Mucosa of descending colon (tissue), 3 donors: ENCODE results near the gene ERBB3. TPM values are rescaled to one million over a fixed set of nuclear protein-coding genes. Genes with fewer than 3 reads are reported as not detected.
"Not testable (repeated sequence)": the region's sequence is repeated elsewhere in the genome, so short reads cannot be mapped to it uniquely, and the experiment has no call there.

Experiments
- ATAC-seq: fragments of 200-7000 bp; cut with Tn5 transposase; one replicate; pipeline ENCODE4 v1.9.1; 2020; ENCODE audit warnings: mild to moderate bottlenecking, moderate library complexity
- DNase-seq, 3 donors: peaks; one replicate each; pipeline ENCODE4 v3.0.0-alpha.2; 2020
- H3K36me3 ChIP-seq: fragments of 200-600 bp; one replicate; pipeline ENCODE4 v1.8.0; 2021; ENCODE audit warnings: low read depth, mild to moderate bottlenecking
- H3K4me1 ChIP-seq: fragments of 200-600 bp; one replicate; pipeline ENCODE4 v1.8.0; 2021; ENCODE audit warnings: low read depth, mild to moderate bottlenecking
- H3K4me3 ChIP-seq: fragments of 200-600 bp; one replicate; pipeline ENCODE4 v1.8.0; 2021; ENCODE audit warnings: mild to moderate bottlenecking
- H3K9me3 ChIP-seq: fragments of 200-600 bp; one replicate; pipeline ENCODE4 v1.8.0; 2021; ENCODE audit warnings: mild to moderate bottlenecking
- intact Hi-C, 2 donors: fragments of 100-400 bp; cut with DNase I in 1 of 2; cut with micrococcal nuclease in 1 of 2; formaldehyde crosslinking; loops; one replicate each; pipeline versions ENCODE4 v1.11.0 to v1.11.1; 2022; cut with DNase I, micrococcal nuclease
- total RNA-seq, 3 donors: library from RNA; stranded (reverse); fragmentation: NEBNext Ultra II Directional in 2 of 3; extraction: Animal tissue kit (Norgen Biotek cat#: 25700) in 2 of 3; gene quantifications; one replicate each; pipeline versions ENCODE4 v1.2.1 to v1.2.4, GENCODE V29; 2021 to 2023
- TF ChIP-seq, protein P1 (sequence below): fragments of 200-600 bp; IDR thresholded peaks from one replicate; pipeline ENCODE4 v1.8.0; 2022; ENCODE audit warnings: antibody characterized with exemption, mild to moderate bottlenecking
- donor health status: DM: no; HTN: no; CAD: no; lungs with moderate emphysema.
- donor health status: DM: no; HTN: no; CAD: no.
- donor health status: DM: no; HTN: yes; CAD: no.

ERBB3 gene
- total RNA-seq, 3 donors from 2014 or later = 136 to 423 (median 212) TPM

DNA sequence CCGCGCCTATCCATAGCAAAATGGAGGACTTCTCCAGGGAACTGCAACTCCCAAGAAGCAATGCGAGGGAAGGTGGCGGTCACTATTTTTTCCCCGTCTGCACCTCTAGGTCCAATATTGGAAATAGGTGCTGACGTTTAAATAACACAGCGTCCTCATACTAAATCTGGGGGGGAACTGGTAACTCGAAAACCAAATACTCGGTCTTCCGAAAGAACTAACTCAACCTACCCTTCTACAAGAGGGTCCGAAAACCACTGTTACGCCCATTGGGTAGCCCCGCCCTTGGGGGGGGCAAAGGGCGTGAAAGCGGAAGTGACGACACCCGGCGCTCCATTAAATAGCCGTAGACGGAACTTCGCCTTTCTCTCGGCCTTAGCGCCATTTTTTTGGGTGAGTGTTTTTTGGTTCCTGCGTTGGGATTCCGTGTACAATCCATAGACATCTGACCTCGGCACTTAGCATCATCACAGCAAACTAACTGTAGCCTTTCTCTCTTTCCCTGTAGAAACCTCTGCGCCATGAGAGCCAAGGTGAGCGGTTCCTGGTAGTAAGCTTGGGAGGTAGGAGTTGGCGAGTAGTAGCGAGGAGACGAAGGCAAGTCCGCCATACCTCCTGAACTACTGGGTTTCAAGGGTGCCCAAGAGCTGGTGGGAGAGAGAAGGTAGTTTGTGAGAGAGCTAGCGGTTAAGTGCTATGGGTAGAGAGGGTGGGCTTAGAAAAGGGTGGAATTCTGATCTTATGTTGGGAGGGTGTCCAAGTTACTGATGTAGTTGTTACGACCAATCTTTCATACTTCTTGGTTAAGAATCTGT is 36.5 kb downstream of the ERBB3 start, which contains the start of gene RPL41:
TSS of gene RPL41 (plus strand) at position 367 of the 815 bp plus-strand sequence.
- peak; percentile 74 for ATAC-seq
- Histone ChIP-seq H3K4me1 (peaks cover 16% of the 10 kb centered on the region), H3K36me3 (peaks cover 4% of the 10 kb centered on the region), H3K4me3 (peak within 1 kb of the TSS; percentile 35), H3K9me3 (no peaks in the 10 kb centered on the region)
- TF ChIP-seq, protein P1, sequence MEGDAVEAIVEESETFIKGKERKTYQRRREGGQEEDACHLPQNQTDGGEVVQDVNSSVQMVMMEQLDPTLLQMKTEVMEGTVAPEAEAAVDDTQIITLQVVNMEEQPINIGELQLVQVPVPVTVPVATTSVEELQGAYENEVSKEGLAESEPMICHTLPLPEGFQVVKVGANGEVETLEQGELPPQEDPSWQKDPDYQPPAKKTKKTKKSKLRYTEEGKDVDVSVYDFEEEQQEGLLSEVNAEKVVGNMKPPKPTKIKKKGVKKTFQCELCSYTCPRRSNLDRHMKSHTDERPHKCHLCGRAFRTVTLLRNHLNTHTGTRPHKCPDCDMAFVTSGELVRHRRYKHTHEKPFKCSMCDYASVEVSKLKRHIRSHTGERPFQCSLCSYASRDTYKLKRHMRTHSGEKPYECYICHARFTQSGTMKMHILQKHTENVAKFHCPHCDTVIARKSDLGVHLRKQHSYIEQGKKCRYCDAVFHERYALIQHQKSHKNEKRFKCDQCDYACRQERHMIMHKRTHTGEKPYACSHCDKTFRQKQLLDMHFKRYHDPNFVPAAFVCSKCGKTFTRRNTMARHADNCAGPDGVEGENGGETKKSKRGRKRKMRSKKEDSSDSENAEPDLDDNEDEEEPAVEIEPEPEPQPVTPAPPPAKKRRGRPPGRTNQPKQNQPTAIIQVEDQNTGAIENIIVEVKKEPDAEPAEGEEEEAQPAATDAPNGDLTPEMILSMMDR = no peak
- DNase-seq = peak; percentile 96 to 99 (median 96)
- intact Hi-C loops = no loop called here

DNA sequence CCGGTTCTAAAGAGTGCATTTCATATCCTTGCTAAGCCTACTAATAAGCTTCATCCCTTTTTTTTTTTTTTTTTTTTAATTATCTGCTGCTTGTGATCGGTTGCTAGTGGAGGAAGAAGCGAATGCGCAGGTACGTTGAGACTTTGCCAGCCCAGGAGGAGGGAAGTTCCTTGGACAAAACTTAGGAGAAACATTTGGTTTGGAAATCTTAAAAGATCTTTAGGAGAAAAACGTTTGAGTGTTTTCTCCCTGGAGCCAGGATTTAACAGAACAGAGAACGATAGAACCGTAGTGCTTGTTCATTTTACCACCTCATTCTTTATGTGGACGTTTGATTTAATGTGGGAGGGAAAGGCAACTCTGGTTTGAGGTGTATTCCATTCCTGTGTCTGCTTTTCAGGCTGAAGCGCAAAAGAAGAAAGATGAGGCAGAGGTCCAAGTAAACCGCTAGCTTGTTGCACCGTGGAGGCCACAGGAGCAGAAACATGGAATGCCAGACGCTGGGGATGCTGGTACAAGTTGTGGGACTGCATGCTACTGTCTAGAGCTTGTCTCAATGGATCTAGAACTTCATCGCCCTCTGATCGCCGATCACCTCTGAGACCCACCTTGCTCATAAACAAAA is 37.2 kb downstream of the ERBB3 start:
- peak overlapping the region; percentile 35 for H3K4me3 ChIP-seq
- H3K9me3 ChIP-seq, H3K36me3 ChIP-seq, DNase-seq, ATAC-seq, intact Hi-C loops: not testable (repeated sequence)
- H3K4me1 ChIP-seq = peaks cover 16% of the 10 kb centered on the region

DNA sequence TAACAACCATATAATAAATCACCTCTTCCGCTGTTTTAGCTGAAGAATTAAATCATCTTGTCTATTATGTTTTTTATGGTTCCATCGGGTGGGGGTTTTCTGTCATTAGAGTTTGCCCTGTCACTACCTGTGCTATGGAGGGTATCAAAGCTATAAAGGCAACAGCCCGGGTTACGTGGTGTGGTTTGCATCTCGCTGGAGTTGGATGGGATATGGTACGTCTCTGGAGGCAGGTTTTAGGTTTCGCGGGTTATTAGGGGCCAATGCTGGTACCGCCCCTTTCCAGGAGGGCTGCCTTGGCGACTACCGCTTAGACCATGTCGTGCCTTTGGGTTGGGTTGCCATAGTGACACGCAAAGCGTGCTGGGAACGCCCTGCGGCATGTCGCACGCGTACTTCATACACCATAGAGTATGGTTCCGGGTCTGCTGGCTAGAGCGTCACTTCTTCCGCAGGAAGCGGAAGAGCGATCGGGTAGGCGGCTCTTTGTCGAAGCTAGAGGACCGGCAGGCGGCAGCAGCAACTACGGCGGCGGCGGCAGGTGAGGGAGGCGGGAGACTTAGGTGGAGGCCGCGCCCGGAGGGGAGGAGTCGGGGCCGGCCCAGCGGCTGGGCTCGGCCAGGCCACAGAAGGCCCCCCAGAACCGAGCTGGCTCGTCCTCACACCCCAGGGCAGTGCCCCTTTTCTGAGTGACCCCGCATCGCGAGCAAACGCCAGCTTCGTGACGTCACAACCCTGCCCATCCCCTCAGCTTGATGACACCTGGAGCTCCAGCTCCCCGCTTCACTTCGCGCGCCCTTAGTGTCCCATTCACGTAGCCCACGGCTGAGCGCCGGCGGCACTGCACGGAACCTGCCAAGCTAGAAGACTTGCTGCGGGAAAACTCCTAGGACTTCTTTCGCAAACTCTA is 38.1 kb downstream of the ERBB3 start, which contains the start of gene ZC3H10:
TSS of gene ZC3H10 (plus strand) at position 489 of the 910 bp plus-strand sequence. CDS start 2,297 bp downstream, outside the sequence.
- intact Hi-C loops = no loop called here
- DNase-seq = peak; percentile 97 to 100 (median 99)
- TF ChIP-seq, protein P1 = no peak
- Histone ChIP-seq H3K4me3 (peak within 1 kb of the TSS; percentile 44), H3K4me1 (peaks cover 16% of the 10 kb centered on the region), H3K9me3 (no peaks in the 10 kb centered on the region), H3K36me3 (peaks cover 4% of the 10 kb centered on the region)
- ATAC-seq = peak; percentile 88

GRCh38 chr12:56118688-56119357 is 38.9 kb downstream of the ERBB3 start:
- H3K4me1 ChIP-seq = peaks cover 16% of the 10 kb centered on the region
- H3K9me3 ChIP-seq = no peaks in the 10 kb centered on the region
- TF ChIP-seq, protein P1 = no peak
- peaks cover 4% of the 10 kb centered on the region for H3K36me3 ChIP-seq
- DNase-seq (peak in 1 of 3 donors; percentile 61), ATAC-seq (peak; percentile 5)
- intact Hi-C loops = no loop called here
- peak overlapping the region; percentile 44 for H3K4me3 ChIP-seq

- Histone ChIP-seq H3K4me1 (peaks cover 16% of the 10 kb centered on the region), H3K9me3 (no peaks in the 10 kb centered on the region), H3K4me3 (no peak overlapping the region), H3K36me3 (peaks cover 4% of the 10 kb centered on the region)
- DNase-seq (peak; percentile 61 to 64 (median 62)), ATAC-seq (peak; percentile 35)
- TF ChIP-seq, protein P1 = peak; percentile 44
- intact Hi-C loops = no loop called here
Measured at GRCh38 chr12:56119361-56119796, 39.4 kb downstream of the ERBB3 start.
